ENCODE measurements around the gene MTHFR.

Gene MTHFR

DNA sequence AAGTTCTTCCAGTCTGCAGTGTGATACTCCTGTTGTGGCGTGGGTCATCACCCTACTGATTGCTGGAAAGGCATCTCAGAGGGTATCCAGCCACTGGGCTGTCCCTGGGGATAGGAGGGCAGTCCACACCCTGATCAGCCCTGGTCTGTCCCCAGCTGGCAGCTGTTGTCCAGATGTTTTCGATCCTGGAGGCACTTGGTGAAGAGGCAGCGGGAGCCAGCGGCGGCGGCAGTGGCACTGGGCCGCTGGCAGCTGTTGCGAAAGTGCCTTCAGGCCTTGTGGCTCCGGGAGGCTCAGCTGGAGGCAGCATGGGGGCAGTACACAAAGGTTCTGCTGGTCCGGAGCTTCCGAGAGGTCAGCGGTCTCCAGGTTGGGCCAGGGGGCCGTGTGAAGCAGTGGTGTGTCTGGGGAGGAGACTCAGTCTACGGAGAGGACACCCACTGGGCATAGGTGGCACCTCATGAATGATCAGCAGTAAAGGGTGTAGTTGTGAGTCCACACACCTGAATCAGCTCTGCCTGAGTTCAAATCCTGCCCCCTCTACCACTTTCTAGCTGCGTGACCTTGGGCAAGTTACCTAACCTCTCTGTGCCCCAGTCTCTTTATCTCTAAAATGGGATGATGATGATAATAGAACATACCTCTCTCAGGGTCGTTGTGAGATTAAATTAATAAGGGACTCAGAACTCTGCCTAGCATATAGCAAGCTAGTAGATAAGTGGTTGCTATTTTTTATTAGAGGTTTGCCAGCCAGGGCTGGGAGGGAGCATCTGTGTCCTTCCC lies 37.7 kb downstream of the MTHFR start:
- intact Hi-C loops (cut with DNase I; ENCODE audit: low total_unique reads), result no loop called here
- TF ChIP-seq, protein P1, sequence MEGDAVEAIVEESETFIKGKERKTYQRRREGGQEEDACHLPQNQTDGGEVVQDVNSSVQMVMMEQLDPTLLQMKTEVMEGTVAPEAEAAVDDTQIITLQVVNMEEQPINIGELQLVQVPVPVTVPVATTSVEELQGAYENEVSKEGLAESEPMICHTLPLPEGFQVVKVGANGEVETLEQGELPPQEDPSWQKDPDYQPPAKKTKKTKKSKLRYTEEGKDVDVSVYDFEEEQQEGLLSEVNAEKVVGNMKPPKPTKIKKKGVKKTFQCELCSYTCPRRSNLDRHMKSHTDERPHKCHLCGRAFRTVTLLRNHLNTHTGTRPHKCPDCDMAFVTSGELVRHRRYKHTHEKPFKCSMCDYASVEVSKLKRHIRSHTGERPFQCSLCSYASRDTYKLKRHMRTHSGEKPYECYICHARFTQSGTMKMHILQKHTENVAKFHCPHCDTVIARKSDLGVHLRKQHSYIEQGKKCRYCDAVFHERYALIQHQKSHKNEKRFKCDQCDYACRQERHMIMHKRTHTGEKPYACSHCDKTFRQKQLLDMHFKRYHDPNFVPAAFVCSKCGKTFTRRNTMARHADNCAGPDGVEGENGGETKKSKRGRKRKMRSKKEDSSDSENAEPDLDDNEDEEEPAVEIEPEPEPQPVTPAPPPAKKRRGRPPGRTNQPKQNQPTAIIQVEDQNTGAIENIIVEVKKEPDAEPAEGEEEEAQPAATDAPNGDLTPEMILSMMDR (IDR thresholded peaks at IDR 0.05), result no peak
- peaks cover 0 to 27% of the 10 kb centered on the region in 2 donors for H3K27me3 ChIP-seq

DNA sequence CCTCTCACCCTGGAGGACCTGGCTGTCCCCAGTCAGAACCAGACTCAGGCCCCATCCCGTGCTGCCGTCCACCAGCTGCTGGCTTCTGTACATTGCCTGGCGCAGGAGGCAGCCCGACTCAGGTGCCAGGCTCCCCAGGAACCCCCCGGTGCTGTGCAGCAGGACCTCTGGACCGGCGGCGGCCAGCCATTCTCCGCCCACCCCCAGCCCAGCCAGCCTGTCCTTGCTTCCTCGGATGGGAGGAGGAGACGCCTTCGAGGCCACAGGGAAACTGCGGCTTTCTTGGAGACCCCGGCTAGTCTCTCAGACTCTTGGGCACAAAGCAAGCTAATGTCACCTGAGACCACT lies 39.4 kb downstream of the MTHFR start:
- TF ChIP-seq, protein P1 (IDR thresholded peaks at IDR 0.05), result no peak
- Histone ChIP-seq H3K27ac (no peak overlapping the region), H3K36me3 (no peaks in the 10 kb centered on the region), H3K9me3 (no peaks in the 10 kb centered on the region), H3K4me1 (no peaks in the 10 kb centered on the region), H3K4me3 (no peak overlapping the region), H3K27me3 (peaks cover 0 to 37% of the 10 kb centered on the region in 2 donors)
- intact Hi-C loops (cut with DNase I; ENCODE audit: low total_unique reads), result no loop called here
- no peak for DNase-seq

More for the DNA sequence above, 37.7 kb downstream of the MTHFR start:
- H3K27ac ChIP-seq, result no peak overlapping the region
- no peaks in the 10 kb centered on the region for H3K4me1 ChIP-seq
- H3K9me3 ChIP-seq, result no peaks in the 10 kb centered on the region
- no peak for DNase-seq
- no peaks in the 10 kb centered on the region for H3K36me3 ChIP-seq
- no peak overlapping the region for H3K4me3 ChIP-seq

DNA sequence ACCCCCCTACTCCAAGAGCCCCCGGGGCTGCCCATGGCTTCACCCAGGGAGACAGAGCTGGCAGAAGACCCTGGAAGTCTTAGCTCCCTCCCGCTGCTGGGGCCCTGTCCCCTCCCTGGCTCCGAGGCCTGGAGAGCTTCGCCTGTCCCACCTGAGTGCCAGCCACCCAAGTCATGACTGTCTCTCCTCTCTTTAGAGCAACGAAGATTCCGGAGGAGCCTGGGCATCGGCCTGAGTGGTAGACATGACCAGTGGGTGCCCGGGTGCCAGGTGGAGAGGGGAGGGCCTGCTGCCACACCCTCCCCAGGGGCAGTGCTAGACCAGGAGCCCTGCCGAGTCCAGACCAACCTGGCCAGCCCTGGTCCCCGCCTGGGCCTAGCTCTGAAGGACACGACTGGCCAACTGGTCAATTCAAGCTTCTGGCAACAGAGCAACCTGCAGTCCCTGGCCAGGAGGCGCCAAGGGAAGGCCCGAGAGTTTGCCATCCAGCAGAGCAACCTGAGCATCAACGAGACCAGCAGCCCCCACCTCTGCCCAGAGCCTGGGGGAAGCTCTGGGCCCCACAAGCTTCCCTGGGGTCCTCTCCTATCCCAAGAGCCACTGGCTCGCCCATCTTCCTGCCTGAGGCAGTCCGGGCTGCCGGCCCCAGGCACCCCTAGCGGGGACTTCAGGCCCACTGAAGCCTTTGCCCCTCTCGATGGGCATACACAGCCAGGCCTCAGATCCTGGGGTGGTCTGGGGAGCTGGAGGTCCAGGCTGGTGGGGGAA lies 39.9 kb downstream of the MTHFR start:
- no peaks in the 10 kb centered on the region for H3K36me3 ChIP-seq
- no peak overlapping the region for H3K27ac ChIP-seq
- peaks cover 0 to 39% of the 10 kb centered on the region in 2 donors for H3K27me3 ChIP-seq
- no peak for DNase-seq
- TF ChIP-seq, protein P1 (IDR thresholded peaks at IDR 0.05), result no peak
- no peaks in the 10 kb centered on the region for H3K4me1 ChIP-seq
- intact Hi-C loops (cut with DNase I; ENCODE audit: low total_unique reads), result no loop called here
- no peak overlapping the region for H3K4me3 ChIP-seq
- no peaks in the 10 kb centered on the region for H3K9me3 ChIP-seq

DNA sequence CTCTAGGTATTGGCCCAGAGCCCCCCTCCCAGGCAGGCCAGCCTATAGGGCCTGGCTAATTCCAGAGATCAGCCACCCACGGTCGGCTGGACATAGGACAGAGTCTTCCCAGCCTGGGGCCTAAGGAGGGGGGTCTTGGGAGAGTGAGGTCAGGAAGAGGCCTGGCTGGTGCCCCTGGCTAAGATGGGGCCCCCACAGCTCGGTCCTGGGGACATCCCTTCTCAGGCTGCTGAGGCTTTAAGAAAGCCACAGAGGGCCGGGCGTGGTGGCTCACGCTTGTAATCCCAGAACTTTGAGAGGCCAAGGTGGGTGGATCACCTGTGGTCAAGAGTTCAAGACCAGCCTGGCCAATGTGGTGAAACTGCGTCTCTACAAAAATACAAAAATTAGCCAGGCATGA lies 41.2 kb downstream of the MTHFR start:
- peaks cover 0 to 44% of the 10 kb centered on the region in 2 donors for H3K27me3 ChIP-seq

DNA sequence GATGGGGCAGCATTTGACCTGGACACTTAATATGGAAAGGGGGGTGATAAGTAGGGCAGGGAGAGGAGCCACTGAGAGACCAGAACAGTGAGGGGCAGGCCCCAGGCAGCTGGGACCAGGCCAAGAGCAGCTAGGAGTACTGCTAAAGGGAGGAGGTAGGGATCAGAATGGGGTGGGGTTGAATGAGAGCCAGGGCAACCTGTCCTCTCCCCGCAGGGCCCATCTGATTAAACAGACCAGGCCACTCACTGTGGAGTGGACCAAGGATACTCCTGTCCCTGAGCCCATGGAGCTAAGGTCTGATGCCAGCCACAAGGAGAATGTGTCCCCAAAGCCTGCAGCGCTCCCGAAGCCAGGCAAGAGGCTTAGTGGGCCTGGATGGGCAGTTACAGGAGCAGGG lies 41.6 kb downstream of the MTHFR start:
- no peak for DNase-seq
- Histone ChIP-seq H3K27ac (no peak overlapping the region), H3K4me3 (no peak overlapping the region), H3K9me3 (no peaks in the 10 kb centered on the region), H3K27me3 (peaks cover 0 to 44% of the 10 kb centered on the region in 2 donors), H3K4me1 (no peaks in the 10 kb centered on the region), H3K36me3 (no peaks in the 10 kb centered on the region)
- TF ChIP-seq, protein P1 (IDR thresholded peaks at IDR 0.05), result no peak
- intact Hi-C loops (cut with DNase I; ENCODE audit: low total_unique reads), result no loop called here

More for the DNA sequence above, 41.2 kb downstream of the MTHFR start:
- Histone ChIP-seq H3K4me3 (no peak overlapping the region), H3K36me3 (no peaks in the 10 kb centered on the region), H3K27ac (no peak overlapping the region), H3K4me1 (no peaks in the 10 kb centered on the region), H3K9me3 (no peaks in the 10 kb centered on the region)
- DNase-seq, result no peak
- intact Hi-C loops (cut with DNase I; ENCODE audit: low total_unique reads), result no loop called here
- TF ChIP-seq, protein P1 (IDR thresholded peaks at IDR 0.05), result no peak

Data from tibial artery (tissue), 4 donors.